HG03442 (cell line): Measurements from ENCODE around the gene FGG.

Source experiments
- ATAC-seq: cut with Tn5 transposase; IDR thresholded peaks from one replicate; pipeline ENCODE4 v1.9.1; 2021; ENCODE audit warnings: mild to moderate bottlenecking, moderate library complexity; ENCODE audit not compliant: unreplicated experiment

FGG gene

GRCh38 chr4:154559141-154559493 is 53.3 kb downstream of the FGG start:
- peak; percentile 23 for ATAC-seq
